Ishikawa (cell line): ENCODE results near the gene NUDT10.

Experiments
- CEBPB ChIP-seq: IDR thresholded peaks from 2 replicates; pipeline ENCODE4 v1.6.1; 2012
- CREB1 ChIP-seq: IDR thresholded peaks from 2 replicates; pipeline ENCODE4 v1.6.1; 2012; ENCODE audit warnings: low read depth
- EP300 ChIP-seq: IDR thresholded peaks from 2 replicates; pipeline ENCODE4 v1.6.1; 2012; ENCODE audit warnings: borderline replicate concordance
- TEAD4 ChIP-seq: IDR thresholded peaks from 2 replicates; pipeline ENCODE4 v1.6.1; 2012
- TF ChIP-seq, protein P1 (sequence below): IDR thresholded peaks from 2 replicates; pipeline ENCODE4 v1.6.1; 2012; ENCODE audit warnings: low read depth, mild to moderate bottlenecking
- TF ChIP-seq, protein P2 (sequence below): IDR thresholded peaks from 2 replicates; pipeline ENCODE4 v1.6.1; 2012

DNA sequence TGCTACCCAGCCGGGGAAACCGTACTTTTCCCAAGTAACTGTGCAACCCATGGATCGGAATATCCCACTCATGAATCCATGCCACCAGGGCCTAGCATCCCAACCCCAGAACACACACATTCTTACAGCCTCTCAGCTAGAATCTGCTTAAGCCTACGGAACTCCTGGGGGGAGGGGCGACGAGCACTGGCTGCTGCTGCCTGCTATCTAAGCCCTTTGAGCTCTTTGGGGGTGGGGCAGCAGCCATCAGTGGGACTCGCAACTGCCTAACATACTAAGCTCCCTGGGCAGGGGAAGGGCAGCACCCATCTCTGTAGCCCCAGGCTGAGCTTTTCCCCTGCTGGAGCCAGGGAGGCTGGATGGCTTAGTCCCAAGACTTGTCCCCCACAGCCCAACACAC, 28.6 kb downstream of the NUDT10 start:
- TF ChIP-seq, protein P1, sequence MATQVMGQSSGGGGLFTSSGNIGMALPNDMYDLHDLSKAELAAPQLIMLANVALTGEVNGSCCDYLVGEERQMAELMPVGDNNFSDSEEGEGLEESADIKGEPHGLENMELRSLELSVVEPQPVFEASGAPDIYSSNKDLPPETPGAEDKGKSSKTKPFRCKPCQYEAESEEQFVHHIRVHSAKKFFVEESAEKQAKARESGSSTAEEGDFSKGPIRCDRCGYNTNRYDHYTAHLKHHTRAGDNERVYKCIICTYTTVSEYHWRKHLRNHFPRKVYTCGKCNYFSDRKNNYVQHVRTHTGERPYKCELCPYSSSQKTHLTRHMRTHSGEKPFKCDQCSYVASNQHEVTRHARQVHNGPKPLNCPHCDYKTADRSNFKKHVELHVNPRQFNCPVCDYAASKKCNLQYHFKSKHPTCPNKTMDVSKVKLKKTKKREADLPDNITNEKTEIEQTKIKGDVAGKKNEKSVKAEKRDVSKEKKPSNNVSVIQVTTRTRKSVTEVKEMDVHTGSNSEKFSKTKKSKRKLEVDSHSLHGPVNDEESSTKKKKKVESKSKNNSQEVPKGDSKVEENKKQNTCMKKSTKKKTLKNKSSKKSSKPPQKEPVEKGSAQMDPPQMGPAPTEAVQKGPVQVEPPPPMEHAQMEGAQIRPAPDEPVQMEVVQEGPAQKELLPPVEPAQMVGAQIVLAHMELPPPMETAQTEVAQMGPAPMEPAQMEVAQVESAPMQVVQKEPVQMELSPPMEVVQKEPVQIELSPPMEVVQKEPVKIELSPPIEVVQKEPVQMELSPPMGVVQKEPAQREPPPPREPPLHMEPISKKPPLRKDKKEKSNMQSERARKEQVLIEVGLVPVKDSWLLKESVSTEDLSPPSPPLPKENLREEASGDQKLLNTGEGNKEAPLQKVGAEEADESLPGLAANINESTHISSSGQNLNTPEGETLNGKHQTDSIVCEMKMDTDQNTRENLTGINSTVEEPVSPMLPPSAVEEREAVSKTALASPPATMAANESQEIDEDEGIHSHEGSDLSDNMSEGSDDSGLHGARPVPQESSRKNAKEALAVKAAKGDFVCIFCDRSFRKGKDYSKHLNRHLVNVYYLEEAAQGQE, result no peak
- TF ChIP-seq CEBPB (no peak), EP300 (no peak), TEAD4 (no peak), CREB1 (no peak)
- TF ChIP-seq, protein P2, sequence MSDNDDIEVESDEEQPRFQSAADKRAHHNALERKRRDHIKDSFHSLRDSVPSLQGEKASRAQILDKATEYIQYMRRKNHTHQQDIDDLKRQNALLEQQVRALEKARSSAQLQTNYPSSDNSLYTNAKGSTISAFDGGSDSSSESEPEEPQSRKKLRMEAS, result no peak
